ENCODE measurements around the gene COPB1. TPM values are rescaled to one million over a fixed set of nuclear protein-coding genes. Genes with fewer than 3 reads are reported as not detected.

COPB1 gene
- total and polyA plus RNA-seq, 9 donors = 43.7 to 81.5 (median 73.3) TPM

DNA sequence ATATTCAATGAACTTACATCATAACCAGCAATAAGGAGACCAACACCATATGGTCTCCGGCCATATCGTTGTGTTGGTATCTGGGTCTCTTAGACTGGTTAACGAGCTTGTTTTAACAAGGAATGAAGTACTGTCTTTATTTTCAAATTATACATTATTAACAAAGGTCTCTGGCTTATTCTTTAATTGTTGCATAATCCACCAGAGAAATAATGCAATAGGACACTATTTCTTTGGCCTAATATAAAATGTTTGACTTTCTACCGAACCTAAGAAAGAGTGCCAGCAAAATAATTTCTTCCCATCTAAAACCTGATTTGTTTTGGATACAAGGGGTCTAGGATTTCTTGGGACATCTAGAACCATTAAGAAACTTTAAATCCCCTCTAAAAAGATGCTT lies 14.2 kb upstream of the COPB1 start:
- TF ChIP-seq, protein P1, sequence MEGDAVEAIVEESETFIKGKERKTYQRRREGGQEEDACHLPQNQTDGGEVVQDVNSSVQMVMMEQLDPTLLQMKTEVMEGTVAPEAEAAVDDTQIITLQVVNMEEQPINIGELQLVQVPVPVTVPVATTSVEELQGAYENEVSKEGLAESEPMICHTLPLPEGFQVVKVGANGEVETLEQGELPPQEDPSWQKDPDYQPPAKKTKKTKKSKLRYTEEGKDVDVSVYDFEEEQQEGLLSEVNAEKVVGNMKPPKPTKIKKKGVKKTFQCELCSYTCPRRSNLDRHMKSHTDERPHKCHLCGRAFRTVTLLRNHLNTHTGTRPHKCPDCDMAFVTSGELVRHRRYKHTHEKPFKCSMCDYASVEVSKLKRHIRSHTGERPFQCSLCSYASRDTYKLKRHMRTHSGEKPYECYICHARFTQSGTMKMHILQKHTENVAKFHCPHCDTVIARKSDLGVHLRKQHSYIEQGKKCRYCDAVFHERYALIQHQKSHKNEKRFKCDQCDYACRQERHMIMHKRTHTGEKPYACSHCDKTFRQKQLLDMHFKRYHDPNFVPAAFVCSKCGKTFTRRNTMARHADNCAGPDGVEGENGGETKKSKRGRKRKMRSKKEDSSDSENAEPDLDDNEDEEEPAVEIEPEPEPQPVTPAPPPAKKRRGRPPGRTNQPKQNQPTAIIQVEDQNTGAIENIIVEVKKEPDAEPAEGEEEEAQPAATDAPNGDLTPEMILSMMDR (IDR thresholded peaks at IDR 0.05) = no peak
- TF ChIP-seq EP300 (IDR thresholded peaks at IDR 0.05) (no peak), POLR2A (IDR thresholded peaks at IDR 0.05) (no peak)
- H3K36me3 ChIP-seq = no peaks in the 10 kb centered on the region
- no peak for DNase-seq
- H3K4me1 ChIP-seq (ENCODE audit: insufficient read depth) = no peaks in the 10 kb centered on the region
- intact Hi-C loops (cut with DNase I) = no loop called here
- WGBS, 3 donors = 95 to 96% (median 95%) methylated on average over 4 of the region's 4 CpGs
- H3K27me3 ChIP-seq = no peaks in the 10 kb centered on the region
- no peaks in the 10 kb centered on the region for H3K9me3 ChIP-seq
- no peak overlapping the region for H3K4me3 ChIP-seq
- H3K27ac ChIP-seq = no peak overlapping the region

DNA sequence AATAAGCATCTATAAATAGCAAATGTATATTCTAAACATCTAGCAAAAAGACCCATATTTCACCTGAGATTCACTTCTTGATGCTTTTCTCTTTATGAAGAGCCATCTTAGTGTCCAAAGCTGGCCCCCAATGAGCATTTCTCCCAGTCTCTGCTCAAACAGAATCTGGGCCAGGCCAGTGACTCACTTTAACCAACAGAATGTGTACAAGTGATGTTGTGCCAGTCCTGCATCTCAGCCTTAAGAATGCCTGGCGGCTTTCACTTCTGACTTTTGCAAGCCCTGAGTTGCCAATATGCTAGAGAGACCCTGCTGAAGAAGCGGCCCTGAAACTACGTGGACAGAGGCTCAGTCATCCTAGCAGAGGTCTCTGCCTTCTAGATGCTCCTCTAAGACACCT lies 6.9 kb upstream of the COPB1 start:
- intact Hi-C loops (cut with DNase I) = no loop called here
- no peak for DNase-seq
- Histone ChIP-seq H3K27ac (no peak overlapping the region), H3K36me3 (no peaks in the 10 kb centered on the region), H3K27me3 (no peaks in the 10 kb centered on the region), H3K4me3 (no peak overlapping the region), H3K4me1 (ENCODE audit: insufficient read depth) (no peaks in the 10 kb centered on the region), H3K9me3 (no peaks in the 10 kb centered on the region)
- TF ChIP-seq POLR2A (IDR thresholded peaks at IDR 0.05) (no peak), EP300 (IDR thresholded peaks at IDR 0.05) (no peak)
- TF ChIP-seq, protein P1 (IDR thresholded peaks at IDR 0.05) = no peak
- 92 to 99% (median 97%) methylated on average over 3 of the region's 3 CpGs for WGBS, 3 donors

DNA sequence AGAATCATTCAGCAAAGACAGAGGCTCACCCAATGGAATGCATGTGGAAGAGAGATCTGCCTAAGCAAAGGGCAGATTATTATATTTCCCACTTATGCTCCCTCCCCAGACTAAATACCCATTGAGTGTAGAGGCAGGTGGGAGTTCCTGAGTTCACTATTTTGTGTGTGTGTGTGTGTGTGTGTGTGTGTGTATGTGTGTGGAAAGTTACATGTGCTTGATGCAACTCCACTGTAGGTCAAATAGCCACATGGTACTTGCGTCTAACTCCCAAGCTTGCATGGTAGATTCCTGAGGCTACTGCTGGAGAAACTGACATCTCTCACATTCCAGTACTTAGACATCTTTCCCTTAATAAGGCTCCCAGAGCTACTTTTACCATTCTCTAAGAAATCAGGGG lies 3.4 kb upstream of the COPB1 start:
- Histone ChIP-seq H3K36me3 (no peaks in the 10 kb centered on the region), H3K4me3 (no peak overlapping the region), H3K9me3 (no peaks in the 10 kb centered on the region), H3K4me1 (ENCODE audit: insufficient read depth) (no peaks in the 10 kb centered on the region), H3K27me3 (no peaks in the 10 kb centered on the region), H3K27ac (no peak overlapping the region)
- no peak for DNase-seq
- intact Hi-C loops (cut with DNase I) = no loop called here
- WGBS, 3 donors = 73 to 86% (median 74%) methylated on average over 1 of the region's 1 CpG
- TF ChIP-seq EP300 (IDR thresholded peaks at IDR 0.05) (no peak), POLR2A (IDR thresholded peaks at IDR 0.05) (no peak)
- TF ChIP-seq, protein P1 (IDR thresholded peaks at IDR 0.05) = no peak

DNA sequence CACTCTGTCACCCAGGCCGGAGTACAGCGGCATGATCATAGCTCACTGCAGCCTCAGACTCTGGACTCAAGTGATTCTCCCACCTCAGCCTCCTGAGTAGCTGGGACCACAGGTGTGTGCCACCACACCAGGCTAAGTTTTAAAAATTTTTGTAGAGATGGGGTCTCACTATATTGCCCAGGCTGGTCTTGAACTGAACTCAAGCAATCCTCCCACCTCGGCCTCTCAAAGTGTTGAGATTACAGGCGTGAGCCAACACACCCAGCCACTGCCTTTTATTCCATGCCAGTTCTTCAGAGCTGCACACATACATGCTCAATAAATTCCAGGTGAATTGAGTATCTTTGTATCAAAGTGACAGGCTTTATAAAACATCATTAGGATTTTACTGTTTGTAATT lies 2.4 kb upstream of the COPB1 start:
- intact Hi-C loops (cut with DNase I) = no loop called here
- H3K4me3 ChIP-seq = no peak overlapping the region
- H3K27ac ChIP-seq = no peak overlapping the region
- no peaks in the 10 kb centered on the region for H3K4me1 ChIP-seq (ENCODE audit: insufficient read depth)
- TF ChIP-seq POLR2A (IDR thresholded peaks at IDR 0.05) (no peak), EP300 (IDR thresholded peaks at IDR 0.05) (no peak)
- TF ChIP-seq, protein P1 (IDR thresholded peaks at IDR 0.05) = no peak
- 93 to 96% (median 94%) methylated on average over 4 of the region's 4 CpGs for WGBS, 3 donors
- no peaks in the 10 kb centered on the region for H3K27me3 ChIP-seq
- H3K36me3 ChIP-seq = no peaks in the 10 kb centered on the region
- no peaks in the 10 kb centered on the region for H3K9me3 ChIP-seq
- DNase-seq = no peak

All from ovary (tissue), 9 donors.